GM21423 (cell line): Measurements from ENCODE around the gene OPRM1.
"Not testable (repeated sequence)": the region's sequence is repeated elsewhere in the genome, so short reads cannot be mapped to it uniquely, and the experiment has no call there.

ENCODE experiments used
- ATAC-seq: cut with Tn5 transposase; IDR thresholded peaks from one replicate; pipeline ENCODE4 v1.9.1; 2021; ENCODE audit warnings: mild to moderate bottlenecking, moderate library complexity; ENCODE audit not compliant: unreplicated experiment

Gene OPRM1

DNA sequence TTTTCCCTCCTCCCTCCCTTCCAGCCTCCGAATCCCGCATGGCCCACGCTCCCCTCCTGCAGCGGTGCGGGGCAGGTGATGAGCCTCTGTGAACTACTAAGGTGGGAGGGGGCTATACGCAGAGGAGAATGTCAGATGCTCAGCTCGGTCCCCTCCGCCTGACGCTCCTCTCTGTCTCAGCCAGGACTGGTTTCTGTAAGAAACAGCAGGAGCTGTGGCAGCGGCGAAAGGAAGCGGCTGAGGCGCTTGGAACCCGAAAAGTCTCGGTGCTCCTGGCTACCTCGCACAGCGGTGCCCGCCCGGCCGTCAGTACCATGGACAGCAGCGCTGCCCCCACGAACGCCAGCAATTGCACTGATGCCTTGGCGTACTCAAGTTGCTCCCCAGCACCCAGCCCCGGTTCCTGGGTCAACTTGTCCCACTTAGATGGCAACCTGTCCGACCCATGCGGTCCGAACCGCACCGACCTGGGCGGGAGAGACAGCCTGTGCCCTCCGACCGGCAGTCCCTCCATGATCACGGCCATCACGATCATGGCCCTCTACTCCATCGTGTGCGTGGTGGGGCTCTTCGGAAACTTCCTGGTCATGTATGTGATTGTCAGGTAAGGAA is at the start of gene OPRM1:
Gene OPRM1, plus strand, starts transcription at position 10 of the 612 bp plus-strand sequence. Its CDS starts 305 bp downstream, at position 315.
- ATAC-seq: peak; percentile 65

DNA sequence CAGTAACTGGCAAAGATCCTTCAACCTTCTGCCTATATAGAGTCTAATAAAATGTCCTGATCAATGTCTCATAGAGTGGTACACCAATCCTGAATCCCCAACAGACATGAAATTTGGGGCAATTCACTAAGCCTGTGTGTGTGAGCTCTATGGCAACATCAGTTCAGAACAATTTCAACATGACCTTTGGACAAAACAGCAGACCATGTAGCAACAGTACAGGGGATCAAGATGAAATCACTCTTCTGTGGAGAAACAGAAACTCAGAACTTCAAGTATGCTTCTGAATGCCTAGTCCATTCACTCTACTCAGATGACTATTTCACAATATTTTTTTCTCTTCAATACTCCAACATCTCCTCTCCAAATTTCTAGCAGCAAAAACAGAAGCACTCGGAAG is 49.1 kb upstream of the OPRM1 start:
- ATAC-seq: no peak

DNA sequence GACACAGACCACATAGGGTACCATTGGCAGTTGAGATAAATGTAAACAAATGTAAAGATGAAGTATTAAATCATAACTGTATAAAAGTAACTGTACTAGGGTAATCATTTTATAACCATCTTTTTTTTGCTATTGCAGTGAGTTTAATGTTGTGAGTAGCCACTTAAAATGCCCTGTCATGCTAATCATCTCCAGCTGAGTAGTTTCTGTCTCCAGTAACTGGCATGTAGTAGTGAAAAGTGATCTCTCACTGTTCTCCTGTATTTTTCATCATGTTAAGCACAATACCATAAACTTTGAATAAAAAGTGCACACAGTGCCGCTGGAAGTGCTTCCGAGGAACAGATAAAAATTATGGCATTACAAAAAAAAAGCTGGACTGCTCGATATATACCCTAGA is 45.0 kb upstream of the OPRM1 start:
- ATAC-seq: no peak

DNA sequence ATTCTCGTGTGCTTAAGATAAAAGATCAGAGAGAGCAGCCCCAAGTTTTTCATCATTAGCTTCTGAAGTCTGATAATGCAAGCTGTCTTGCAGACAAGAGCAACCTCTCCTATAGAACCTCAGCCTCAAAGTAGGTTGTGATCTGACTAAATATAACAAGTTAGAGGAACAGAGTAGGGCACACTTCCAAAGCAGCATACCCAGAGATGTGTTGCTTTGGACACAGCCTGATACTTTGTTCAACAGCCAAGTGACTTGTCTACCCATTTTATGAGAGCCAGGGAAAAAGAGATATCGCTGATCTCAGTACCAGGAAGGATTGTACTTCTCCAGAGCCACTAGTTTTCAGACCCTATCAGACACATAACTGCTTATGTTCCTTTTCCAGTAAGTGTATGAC is 44.2 kb upstream of the OPRM1 start:
- no peak for ATAC-seq

DNA sequence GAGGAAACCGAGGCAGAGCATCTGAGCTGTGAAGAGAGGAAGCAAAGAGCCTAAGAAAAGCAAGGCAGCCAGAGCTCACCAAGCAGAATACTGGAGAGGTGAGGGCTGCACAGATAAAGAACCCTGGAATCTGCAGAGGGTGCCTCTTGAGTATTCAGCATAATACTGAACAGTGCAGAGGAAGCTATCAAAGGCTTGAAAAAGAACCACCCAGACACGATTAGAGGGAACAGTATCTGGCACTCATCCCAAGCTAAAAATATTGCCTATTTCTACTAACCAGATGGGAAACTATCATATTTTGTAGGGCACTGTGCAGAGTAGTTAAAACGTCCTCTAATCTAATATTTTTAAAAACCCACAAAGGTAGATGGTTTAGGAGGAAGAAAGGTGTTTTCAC is 41.8 kb upstream of the OPRM1 start:
- ATAC-seq: no peak

DNA sequence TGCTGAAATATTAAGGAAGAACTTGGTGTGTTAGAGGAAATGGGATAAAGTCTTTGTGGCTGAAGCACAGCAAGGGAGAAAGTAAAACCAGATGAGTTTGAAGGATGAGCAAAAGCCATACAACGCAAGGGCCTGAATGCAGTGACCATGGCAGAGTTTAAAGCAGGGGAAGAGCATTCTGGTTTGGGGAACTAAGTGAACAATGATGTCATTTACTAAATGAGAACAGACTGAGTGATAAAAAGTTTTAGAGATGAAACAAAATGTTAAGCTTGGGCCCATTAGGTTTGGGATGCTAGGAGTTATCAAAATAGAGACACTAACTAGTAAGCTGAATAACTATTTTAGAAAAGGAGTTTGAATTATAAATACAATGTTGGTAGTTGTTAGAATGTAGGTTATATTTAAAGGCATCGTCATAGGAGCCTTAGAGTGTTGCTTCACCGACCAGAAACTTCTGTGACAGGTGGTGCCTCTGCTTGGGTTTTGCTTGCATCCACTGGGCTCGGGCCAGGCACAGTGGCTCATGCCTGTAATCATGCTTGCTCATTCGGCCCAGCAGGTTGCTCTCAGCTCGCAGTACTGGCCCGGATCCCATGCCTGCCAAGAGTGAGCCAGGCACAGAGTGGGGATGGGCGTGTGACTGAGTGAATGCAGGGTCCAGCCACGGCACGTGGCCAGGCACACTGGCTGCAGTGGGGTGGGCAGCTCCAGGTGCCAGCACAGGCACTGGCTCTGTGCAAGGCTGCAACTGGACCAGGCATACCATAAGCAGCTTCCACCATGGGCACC is 37.4 kb upstream of the OPRM1 start:
- ATAC-seq: no peak

DNA sequence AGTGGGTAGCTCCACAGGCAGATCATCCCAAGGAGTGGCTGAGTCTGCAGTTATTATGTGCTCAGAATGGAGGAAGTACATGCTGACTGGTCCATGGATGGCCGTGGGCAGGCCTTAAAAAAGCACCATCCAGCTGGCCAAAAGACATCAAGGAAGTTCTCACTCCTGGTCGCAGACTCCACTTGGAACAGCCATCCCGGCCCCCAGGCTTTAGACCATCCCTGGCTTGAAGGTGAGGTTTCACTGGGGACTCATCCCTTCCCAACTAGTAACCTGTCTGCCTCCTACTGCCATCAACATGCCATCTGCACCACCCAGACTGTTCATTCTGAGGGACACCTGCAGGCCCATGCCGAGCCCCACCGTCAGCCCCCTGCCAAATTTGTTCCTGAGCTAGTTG is 36.1 kb upstream of the OPRM1 start:
- no peak for ATAC-seq

DNA sequence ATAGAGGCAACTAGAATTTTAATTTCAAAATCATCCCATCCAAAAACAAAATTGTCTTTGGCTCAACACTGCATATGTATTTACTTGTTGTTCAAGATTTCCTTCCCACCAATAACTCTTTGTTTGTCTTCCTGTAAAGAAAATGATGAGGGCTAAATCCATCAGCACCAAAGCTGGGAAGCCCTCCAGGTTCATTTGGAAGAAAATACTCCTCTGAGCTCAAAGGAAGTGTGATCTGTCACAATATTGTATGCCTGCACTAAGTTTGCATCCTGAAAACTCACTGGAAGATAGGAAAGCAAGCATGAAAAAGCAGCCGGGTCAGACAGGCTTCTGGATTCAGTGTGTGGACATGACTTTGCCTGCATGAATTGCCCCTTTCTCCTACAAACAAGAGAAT is 28.7 kb upstream of the OPRM1 start:
- ATAC-seq: no peak

DNA sequence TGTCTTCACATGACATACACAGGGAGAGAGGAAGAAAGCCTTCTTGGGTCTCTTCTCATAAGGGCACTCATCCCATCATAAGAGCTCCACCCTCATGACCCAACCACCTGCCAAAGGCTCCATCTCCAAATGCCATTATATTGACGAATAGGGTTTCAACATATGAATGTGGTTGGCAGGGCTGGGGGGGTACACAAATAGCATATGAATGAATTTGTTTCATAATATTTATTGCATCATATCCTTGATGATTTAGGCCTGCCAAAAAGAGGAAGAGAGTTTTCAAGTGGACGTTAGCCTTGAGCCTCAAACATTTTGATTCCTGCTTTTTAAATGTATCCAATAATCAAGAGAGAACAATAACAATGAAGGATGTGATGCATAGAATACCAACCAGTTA is 26.2 kb upstream of the OPRM1 start:
- no peak for ATAC-seq

DNA sequence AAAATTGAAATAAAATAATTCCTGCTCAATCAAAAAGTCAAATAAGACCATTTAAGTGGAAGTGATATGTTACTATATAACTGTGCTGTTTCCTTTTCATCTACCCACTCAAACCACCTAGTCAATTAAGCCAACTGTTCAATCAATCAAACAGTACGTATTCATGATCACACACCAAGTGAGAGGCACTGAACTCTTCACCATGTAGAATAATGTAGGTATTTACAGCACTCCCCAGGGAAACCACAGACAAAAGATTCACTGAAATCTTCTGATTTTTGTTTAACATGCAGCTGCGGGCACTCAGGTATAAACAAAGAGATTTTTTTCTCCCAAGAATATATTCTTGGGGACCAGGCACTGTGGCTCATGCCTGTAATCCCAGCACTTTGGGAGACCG is 21.3 kb upstream of the OPRM1 start:
- ATAC-seq: no peak

DNA sequence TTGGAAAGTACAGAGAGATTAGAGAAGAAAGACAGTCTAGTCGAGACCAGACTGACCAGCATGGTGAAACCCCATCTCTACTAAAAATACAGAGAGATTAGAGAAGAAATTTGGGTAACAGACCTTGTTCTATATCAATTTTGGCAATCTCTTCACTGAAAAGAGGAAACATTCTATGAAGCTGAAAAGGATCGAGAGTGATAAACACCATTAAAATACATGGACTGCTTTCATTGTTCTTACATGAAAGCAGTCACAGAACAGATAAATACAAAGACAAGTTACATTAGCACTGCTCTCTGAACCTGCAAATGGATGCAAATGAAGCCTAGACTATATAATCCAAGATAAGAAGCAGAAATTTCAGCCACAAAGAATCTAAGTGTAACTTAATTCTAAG is 8.4 kb upstream of the OPRM1 start:
- no peak for ATAC-seq

DNA sequence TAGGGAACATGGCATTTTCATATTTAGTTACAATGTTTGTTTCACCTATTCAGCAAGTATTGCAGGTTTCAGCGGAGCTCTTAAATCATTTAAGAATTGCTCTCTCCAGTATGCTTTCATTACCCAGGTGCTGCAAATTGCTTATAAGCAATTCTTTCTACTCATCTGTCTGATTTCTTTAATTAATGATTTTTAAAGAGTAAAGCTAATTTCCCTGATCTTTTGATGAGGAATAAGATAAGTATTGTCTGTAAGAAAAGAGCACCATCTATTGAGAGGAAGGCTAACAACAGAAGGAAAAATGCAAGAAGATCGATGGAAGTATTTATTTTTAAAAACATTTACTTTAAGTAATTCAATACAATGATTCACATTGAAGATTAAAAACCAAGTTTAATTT is 2.0 kb downstream of the OPRM1 start:
- ATAC-seq: no peak

DNA sequence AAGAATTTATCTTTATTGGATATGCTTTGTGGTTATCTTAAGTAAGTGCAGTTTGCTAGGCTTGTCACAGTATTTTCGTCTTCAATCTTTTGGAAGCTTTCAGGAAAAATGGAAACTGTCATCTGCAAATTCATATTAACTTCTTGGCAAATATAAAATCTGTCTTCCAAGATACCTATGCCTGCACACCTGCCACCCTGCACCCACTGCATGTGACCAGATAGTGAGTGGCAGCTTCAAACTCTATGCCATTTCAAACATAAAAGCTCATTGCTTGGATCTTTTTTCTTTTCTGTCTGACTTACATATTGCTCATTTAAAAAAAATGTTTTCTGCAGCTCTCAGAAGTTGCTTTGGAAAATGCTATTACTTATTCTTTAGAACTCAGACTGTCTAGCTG is 14.1 kb downstream of the OPRM1 start:
- ATAC-seq: no peak

DNA sequence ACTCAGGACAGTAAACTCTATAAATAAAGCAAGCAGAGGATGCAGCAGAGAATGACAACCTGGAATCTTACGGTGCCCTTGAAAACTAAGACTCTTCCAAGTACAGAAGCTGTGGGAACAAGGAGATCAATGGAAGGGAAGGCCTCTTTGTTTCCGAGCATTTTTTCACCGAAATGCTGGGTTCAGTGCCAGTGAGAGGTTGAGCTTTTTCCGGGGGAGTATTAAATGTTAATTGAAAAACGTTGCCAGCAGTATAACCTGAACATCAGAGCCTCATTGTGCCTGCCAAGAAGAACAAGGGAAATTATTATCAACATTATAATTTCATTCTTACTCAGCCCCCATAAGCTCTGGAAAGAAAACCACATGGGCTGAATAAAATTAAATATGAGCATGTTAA is 17.5 kb downstream of the OPRM1 start:
- ATAC-seq: no peak

DNA sequence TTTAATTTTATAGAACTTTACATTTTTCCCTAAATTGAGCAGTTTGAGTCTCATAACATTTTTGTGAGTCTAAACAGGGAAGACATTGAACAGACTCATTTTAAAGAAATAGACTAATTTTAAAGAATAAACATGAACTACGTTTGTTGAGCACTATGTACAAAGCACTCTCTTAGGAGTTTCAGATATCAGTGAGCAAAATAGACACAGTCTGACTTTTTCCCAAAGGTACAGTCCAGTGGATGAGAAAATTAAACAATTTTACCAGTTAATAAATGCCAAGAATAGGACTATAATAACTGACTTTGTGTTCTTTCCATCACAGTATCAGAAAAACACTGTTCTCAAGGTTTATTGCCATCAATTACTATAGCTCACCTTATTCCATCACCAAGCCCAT is 18.1 kb downstream of the OPRM1 start:
- no peak for ATAC-seq

DNA sequence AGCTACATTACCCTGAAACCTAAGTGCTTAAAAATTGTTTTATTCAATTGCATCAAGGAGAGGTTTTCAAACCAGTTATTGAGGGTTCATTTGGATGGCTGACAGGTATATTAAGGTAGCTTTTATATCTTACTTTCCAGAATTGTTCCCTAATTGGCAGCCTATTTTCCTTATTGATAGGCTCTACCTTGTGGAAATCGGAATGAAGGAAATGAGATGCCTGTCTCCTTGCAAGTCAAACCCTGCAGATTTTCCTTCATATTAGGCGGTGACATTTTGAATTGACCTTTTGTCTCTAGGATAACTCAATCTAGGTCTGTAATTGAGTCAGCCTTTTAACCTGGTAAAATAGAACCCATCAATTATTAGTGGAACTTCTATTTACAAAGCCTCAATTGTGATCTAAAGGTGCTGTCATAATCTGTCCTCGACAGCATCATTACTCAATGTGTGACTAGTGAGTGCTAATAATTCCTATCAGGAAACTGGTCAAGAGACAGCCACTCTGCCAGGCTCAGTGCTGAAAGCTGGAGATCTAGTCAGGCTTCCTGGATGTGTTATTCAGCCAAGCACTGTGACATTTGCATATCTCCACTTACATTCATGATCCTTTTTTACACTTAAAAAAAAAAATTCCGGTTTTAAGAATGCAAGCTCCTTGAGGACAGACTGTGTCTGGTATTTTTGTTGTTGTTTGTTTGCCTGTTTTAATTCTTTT is 20.1 kb downstream of the OPRM1 start:
- ATAC-seq: no peak

DNA sequence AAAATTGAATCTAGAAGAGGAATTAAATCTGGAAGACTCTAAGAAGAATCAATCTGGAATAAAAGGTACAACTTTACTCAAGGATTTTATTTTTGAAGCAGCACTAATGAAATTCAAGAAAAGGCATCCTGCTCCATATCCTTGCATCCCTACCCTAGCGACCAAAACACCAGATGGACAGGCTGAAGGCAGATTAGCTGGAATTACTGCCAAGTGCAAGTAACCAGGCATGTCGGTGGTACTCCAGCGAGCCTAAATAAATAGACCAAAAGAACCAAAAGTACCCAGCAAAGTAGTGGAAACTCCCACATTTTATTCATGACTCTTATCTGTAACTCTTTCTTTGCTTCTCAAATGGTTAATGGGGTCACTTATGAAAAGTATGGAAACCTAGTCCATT is 21.0 kb downstream of the OPRM1 start:
- ATAC-seq: no peak

DNA sequence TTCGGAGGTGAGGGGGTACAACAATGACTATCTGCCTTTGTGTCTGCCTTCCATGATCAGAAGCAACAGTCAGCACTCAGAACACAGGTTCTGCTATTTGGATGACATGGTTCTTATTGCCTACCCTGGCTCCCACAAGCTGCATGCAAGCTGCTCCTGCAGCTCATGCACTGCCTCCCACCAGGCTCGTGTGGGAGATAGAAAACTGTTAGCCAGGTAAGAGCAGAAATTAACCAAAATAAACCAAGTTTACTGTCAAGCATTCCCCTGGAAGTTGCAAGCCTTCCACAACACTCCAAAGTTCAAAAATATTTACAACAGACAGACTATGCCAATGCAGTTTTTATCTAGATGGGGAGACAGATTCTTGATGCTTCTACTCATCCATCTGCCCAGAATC is 31.0 kb downstream of the OPRM1 start:
- no peak for ATAC-seq

DNA sequence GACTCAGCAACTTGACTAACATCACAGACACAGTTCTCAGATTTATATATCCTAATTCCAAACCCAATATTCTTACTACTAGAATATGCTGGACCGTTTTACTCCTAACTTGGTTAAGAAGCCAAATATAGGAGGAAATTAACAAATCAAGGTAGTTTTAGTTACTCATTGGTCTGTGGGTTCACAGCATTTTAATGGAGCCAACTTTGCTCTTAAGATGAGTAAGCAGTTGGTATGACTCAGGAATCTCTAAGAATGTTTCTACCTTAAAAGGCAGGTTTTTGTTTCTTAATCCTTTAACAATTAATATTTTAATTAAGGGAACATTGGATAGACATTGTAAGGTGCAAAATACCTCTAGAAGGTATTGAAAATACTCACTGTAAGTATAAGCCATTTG is 31.6 kb downstream of the OPRM1 start:
- ATAC-seq: no peak

DNA sequence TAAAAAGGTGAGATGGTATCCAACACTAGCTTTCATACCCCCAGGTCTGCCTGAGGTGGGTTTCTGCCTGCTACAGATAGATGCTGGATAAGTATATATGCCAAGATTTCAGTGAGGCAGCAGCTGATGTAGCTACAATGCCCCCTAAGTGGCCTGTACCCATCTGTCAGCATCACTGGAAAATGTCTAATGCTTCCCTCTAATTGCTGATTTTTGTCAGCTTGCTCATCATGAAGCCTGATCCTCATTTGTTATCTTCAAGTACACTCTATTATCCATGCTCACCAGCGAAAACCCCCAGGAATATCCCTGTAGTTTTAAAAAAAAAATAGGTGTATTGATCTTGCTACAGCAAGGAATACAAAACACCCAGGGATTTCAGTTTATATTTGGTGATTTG is 32.2 kb downstream of the OPRM1 start:
- ATAC-seq: no peak

DNA sequence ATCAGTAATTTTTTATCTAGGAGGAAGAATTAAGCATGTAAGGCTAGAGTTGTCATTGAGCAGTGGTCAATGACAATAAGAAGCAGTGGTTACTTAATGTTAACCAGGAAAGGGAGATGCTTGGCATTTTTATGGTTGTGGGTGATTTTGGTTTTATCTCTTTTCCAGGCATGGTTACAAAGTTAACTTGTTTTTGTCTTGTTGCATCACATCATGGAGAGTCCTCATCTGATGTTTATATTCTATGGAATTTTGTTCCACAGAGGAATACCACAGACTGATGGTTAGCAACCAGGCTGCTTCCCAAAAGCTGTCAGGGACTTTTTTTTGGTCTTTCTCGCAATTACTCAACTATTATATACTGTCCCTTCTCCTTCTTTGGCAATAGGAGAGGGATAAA is 32.7 kb downstream of the OPRM1 start:
- no peak for ATAC-seq

DNA sequence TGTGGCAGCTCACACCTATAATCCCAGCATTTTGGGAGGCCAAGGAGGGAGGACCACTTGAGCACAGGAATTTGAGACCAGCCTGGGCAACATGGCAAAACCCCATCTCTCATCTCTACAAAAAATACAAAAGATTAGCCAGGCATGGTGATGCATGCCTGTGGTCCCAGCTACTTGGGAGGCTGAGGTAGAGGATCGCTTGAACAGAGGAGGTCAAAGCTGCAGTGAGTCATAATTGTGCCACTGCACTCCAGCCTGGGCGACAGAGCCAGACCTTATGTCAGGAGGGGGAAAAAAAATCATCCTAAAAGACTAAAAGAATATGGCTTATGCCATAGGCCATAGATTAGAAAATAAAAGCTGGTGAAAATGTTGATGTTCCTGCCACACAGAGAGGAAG is 39.6 kb downstream of the OPRM1 start:
- not testable (repeated sequence) for ATAC-seq
